ENCODE measurements around the gene C19orf85.

C19orf85 gene

DNA sequence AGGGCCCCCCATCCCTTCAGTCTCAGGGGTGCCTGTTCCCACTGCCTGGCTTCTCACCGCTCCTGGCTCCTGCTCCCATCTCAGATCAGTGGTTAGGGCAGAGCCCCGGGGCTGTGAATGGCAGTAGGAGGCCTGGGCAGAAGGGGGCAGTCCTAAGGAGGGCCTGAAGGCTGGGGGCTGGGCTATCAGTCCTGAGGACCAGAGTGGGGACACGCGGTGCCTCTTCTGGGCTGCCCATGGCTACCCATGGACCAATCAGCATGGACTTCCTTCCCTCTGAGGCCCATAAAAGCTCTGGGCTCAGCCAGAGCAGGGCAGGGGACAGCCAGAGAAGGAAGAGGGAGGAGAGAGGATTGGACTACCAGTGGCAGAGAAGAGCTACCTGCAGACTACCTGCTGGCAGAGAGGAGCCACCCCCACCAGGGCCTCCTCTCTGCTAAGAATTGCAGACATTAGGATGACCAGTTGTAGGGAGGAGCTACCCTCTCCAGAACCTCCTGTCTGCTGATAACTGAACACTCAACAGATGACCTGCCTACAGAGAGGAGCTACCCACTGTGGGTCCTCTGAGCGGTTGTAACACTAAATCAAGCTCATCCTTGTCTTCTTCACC lies 44.8 kb downstream of the C19orf85 start:
- no peak overlapping the region for H3K4me2 ChIP-seq (ENCODE audit: low read length)
- H3K4me1 ChIP-seq (ENCODE audit: low read length) = no peaks in the 10 kb centered on the region
- H2AFZ ChIP-seq (ENCODE audit: low read depth, low read length) = no peak overlapping the region
- H3K9ac ChIP-seq (ENCODE audit: low read length) = no peak overlapping the region
- H3K79me2 ChIP-seq (ENCODE audit: low read length) = no peaks in the 10 kb centered on the region
- no peaks in the 10 kb centered on the region for H3K36me3 ChIP-seq (replicated peaks; ENCODE audit: low read depth, low read length)
- TF ChIP-seq CTCF (IDR thresholded peaks at IDR 0.05; ENCODE audit: low read depth, low read length) (no peak), EZH2phosphoT487 (IDR thresholded peaks at IDR 0.05; ENCODE audit: low read depth) (no peak)
- H3K27ac ChIP-seq (ENCODE audit: low read length) = no peak overlapping the region
- H3K4me3 ChIP-seq (ENCODE audit: low read length) = no peak overlapping the region
- no peaks in the 10 kb centered on the region for H3K9me3 ChIP-seq (ENCODE audit: insufficient read depth, low read length)
- H3K27me3 ChIP-seq (ENCODE audit: low read depth, low read length) = peaks cover 15% of the 10 kb centered on the region
- no peaks in the 10 kb centered on the region for H4K20me1 ChIP-seq (ENCODE audit: insufficient read depth, low read length)

DNA sequence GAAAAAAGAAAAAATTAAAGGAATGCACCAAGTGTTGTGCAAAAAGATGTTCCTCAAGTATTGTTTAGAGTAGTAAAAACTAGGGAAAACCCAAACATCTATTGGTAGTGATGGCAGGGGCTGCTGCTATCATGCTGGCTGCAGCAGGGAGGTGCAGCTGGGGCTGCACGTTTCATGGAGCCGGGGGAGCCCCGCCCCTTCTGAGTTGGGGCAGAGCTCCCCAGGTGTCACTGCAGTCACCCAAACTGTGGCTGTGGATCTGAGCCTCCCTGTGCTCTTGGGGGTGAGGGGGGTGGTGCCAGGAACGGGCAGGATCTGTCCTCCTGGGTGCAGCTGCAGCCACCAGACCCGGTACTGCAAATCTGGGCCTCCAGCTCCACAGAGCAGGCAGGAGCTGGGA lies 45.4 kb downstream of the C19orf85 start:
- Histone ChIP-seq H4K20me1 (ENCODE audit: insufficient read depth, low read length) (no peaks in the 10 kb centered on the region), H3K79me2 (ENCODE audit: low read length) (no peaks in the 10 kb centered on the region), H3K27ac (ENCODE audit: low read length) (no peak overlapping the region), H3K4me3 (ENCODE audit: low read length) (no peak overlapping the region), H3K36me3 (replicated peaks; ENCODE audit: low read depth, low read length) (no peaks in the 10 kb centered on the region), H3K9me3 (ENCODE audit: insufficient read depth, low read length) (no peaks in the 10 kb centered on the region), H3K4me1 (ENCODE audit: low read length) (no peaks in the 10 kb centered on the region), H3K27me3 (ENCODE audit: low read depth, low read length) (peaks cover 15% of the 10 kb centered on the region), H2AFZ (ENCODE audit: low read depth, low read length) (no peak overlapping the region), H3K4me2 (ENCODE audit: low read length) (no peak overlapping the region), H3K9ac (ENCODE audit: low read length) (no peak overlapping the region)
- TF ChIP-seq EZH2phosphoT487 (IDR thresholded peaks at IDR 0.05; ENCODE audit: low read depth) (no peak), CTCF (IDR thresholded peaks at IDR 0.05; ENCODE audit: low read depth, low read length) (no peak)

- Histone ChIP-seq H3K36me3 (replicated peaks; ENCODE audit: low read depth, low read length) (no peaks in the 10 kb centered on the region), H3K9ac (ENCODE audit: low read length) (no peak overlapping the region), H3K27me3 (ENCODE audit: low read depth, low read length) (peaks cover 15% of the 10 kb centered on the region), H2AFZ (ENCODE audit: low read depth, low read length) (no peak overlapping the region), H3K27ac (ENCODE audit: low read length) (no peak overlapping the region), H3K79me2 (ENCODE audit: low read length) (no peaks in the 10 kb centered on the region), H3K4me3 (ENCODE audit: low read length) (no peak overlapping the region), H3K4me2 (ENCODE audit: low read length) (no peak overlapping the region), H3K9me3 (ENCODE audit: insufficient read depth, low read length) (no peaks in the 10 kb centered on the region), H4K20me1 (ENCODE audit: insufficient read depth, low read length) (no peaks in the 10 kb centered on the region), H3K4me1 (ENCODE audit: low read length) (no peaks in the 10 kb centered on the region)
- TF ChIP-seq CTCF (IDR thresholded peaks at IDR 0.05; ENCODE audit: low read depth, low read length) = peak; percentile 91
- TF ChIP-seq EZH2phosphoT487 (IDR thresholded peaks at IDR 0.05; ENCODE audit: low read depth) = no peak
Measured at GRCh38 chr19:55418185-55418584, 46.4 kb downstream of the C19orf85 start.
